Measurements from ENCODE around the gene HSD17B10. TPM values are rescaled to one million over a fixed set of nuclear protein-coding genes. Genes with fewer than 3 reads are reported as not detected.
"Not testable (repeated sequence)": the region's sequence is repeated elsewhere in the genome, so short reads cannot be mapped to it uniquely, and the experiment has no call there.

HSD17B10 gene
- total RNA-seq, 1 donor, result 29.0 TPM

GRCh38 chrX:53420351-53420750, 13.8 kb downstream of the HSD17B10 start:
- H3K27me3 ChIP-seq (ENCODE audit: insufficient read depth, low read length); H3K9me3 ChIP-seq (ENCODE audit: low read depth, low read length); H3K4me3 ChIP-seq (ENCODE audit: low read length): not testable (repeated sequence)
- H3K4me1 ChIP-seq (ENCODE audit: insufficient read depth, low read length), result peaks cover 24% of the 10 kb centered on the region

- Histone ChIP-seq H3K9me3 (ENCODE audit: low read depth, low read length) (no peaks in the 10 kb centered on the region), H3K4me3 (ENCODE audit: low read length) (no peak overlapping the region), H3K27me3 (ENCODE audit: insufficient read depth, low read length) (no peaks in the 10 kb centered on the region), H3K4me1 (ENCODE audit: insufficient read depth, low read length) (no peaks in the 10 kb centered on the region)
These were observed 21.7 kb downstream of the HSD17B10 start for GRCh38 chrX:53412446-53412845.

- Histone ChIP-seq H3K27me3 (ENCODE audit: insufficient read depth, low read length) (no peaks in the 10 kb centered on the region), H3K4me1 (ENCODE audit: insufficient read depth, low read length) (no peaks in the 10 kb centered on the region), H3K9me3 (ENCODE audit: low read depth, low read length) (no peaks in the 10 kb centered on the region), H3K4me3 (ENCODE audit: low read length) (no peak overlapping the region)
These were observed 30.6 kb downstream of the HSD17B10 start for GRCh38 chrX:53403535-53403934.

- no peaks in the 10 kb centered on the region for H3K4me1 ChIP-seq (ENCODE audit: insufficient read depth, low read length)
- no peak overlapping the region for H3K4me3 ChIP-seq (ENCODE audit: low read length)
- H3K9me3 ChIP-seq (ENCODE audit: low read depth, low read length), result no peaks in the 10 kb centered on the region
- H3K27me3 ChIP-seq (ENCODE audit: insufficient read depth, low read length), result no peaks in the 10 kb centered on the region
These were observed 36.0 kb downstream of the HSD17B10 start for GRCh38 chrX:53398216-53398615.

GRCh38 chrX:53395605-53396298, 38.4 kb downstream of the HSD17B10 start:
- H3K4me1 ChIP-seq (ENCODE audit: insufficient read depth, low read length), result no peaks in the 10 kb centered on the region
- H3K4me3 ChIP-seq (ENCODE audit: low read length), result no peak overlapping the region
- no peaks in the 10 kb centered on the region for H3K9me3 ChIP-seq (ENCODE audit: low read depth, low read length)
- H3K27me3 ChIP-seq (ENCODE audit: insufficient read depth, low read length), result no peaks in the 10 kb centered on the region

- H3K27me3 ChIP-seq (ENCODE audit: insufficient read depth, low read length), result no peaks in the 10 kb centered on the region
- H3K9me3 ChIP-seq (ENCODE audit: low read depth, low read length), result no peaks in the 10 kb centered on the region
- no peak overlapping the region for H3K4me3 ChIP-seq (ENCODE audit: low read length)
- no peaks in the 10 kb centered on the region for H3K4me1 ChIP-seq (ENCODE audit: insufficient read depth, low read length)
These were observed 50.6 kb downstream of the HSD17B10 start for GRCh38 chrX:53383376-53384076.

Other genes starting within 250 kb of the HSD17B10 start
- 323 TPM for gene KDM5C, start 209.2 kb downstream of the HSD17B10 start, total RNA-seq
- gene IQSEC2, start 152.8 kb downstream of the HSD17B10 start, total RNA-seq, result 4.4 TPM
- 27.6 TPM for gene SMC1A, start 11.7 kb downstream of the HSD17B10 start, total RNA-seq
- 1.0 TPM for gene RIBC1, start 11.5 kb downstream of the HSD17B10 start, total RNA-seq